Tibial artery (tissue), 4 donors: ENCODE data around the gene SPC24.
A peak's percentile ranks its signal among the peaks of the same experiment; 100 is the strongest.
"Not testable (repeated sequence)": the region's sequence is repeated elsewhere in the genome, so short reads cannot be mapped to it uniquely, and the experiment has no call there.

Source experiments
- DNase-seq, 2 donors: peaks; one replicate each; pipeline ENCODE4 v3.0.0-alpha.2; 2019
- H3K27ac ChIP-seq, 2 donors: fragments of 200-600 bp; sonication (generic) in 1 of 2; 1 replicate in 1 of 2; 2 replicates in 1 of 2; pipeline ENCODE4 v1.5.1; 2018 to 2019; ENCODE audit warnings: mild to moderate bottlenecking in 1 of 2
- H3K27me3 ChIP-seq, 2 donors: fragments of 200-600 bp; sonication (generic) in 1 of 2; one replicate each; pipeline versions ENCODE4 v1.5.1 to v1.6.0; 2016 to 2019
- H3K36me3 ChIP-seq, 3 donors: fragments of 200-600 bp; sonication (generic) in 2 of 3; one replicate each; pipeline ENCODE4 v1.5.1; 2016 to 2019; ENCODE audit warnings: mild to moderate bottlenecking in 2 of 3
- H3K4me1 ChIP-seq, 4 donors: fragments of 200-600 bp; sonication (generic) in 2 of 4; 1 replicate in 3 of 4; 2 replicates in 1 of 4; pipeline ENCODE4 v1.5.1; 2016 to 2019
- H3K4me3 ChIP-seq, 2 donors: fragments of 200-600 bp; sonication (generic) in 1 of 2; 1 replicate in 1 of 2; 2 replicates in 1 of 2; pipeline ENCODE4 v1.5.1; 2018 to 2019; ENCODE audit warnings: mild to moderate bottlenecking in 2 of 2
- H3K9me3 ChIP-seq, 3 donors: fragments of 200-600 bp; sonication (generic) in 1 of 3; one replicate each; pipeline ENCODE4 v1.5.1; 2016 to 2019
- CTCF ChIP-seq, 2 experiments: fragments of 200-600 bp in 1 of 2; fragments of 450-650 bp in 1 of 2; IDR thresholded peaks; one replicate each; pipeline ENCODE4 v1.5.1; 2017 to 2019; ENCODE audit warnings: antibody characterized with exemption in 2 of 2, mild to moderate bottlenecking in 1 of 2, moderate library complexity in 1 of 2
- intact Hi-C: fragments of 100-400 bp; cut with DNase I; formaldehyde crosslinking; loops from one replicate; pipeline ENCODE4 v1.15.0; 2023; ENCODE audit warnings: low total_unique reads

SPC24 gene

GRCh38 chr19:11190501-11190900, 34.9 kb upstream of the SPC24 start:
- peaks cover 0 to 100% (median 91%) of the 10 kb centered on the region in 4 donors for H3K4me1 ChIP-seq

GRCh38 chr19:11187441-11187840, 31.9 kb upstream of the SPC24 start:
- no peak for DNase-seq
- no peaks in the 10 kb centered on the region for H3K9me3 ChIP-seq
- no peaks in the 10 kb centered on the region for H3K27me3 ChIP-seq
- H3K4me3 ChIP-seq = no peak overlapping the region
- no peak for TF ChIP-seq CTCF (IDR thresholded peaks at IDR 0.05)
- intact Hi-C loops = no loop called here
- H3K4me1 ChIP-seq = peaks cover 0 to 100% (median 78%) of the 10 kb centered on the region in 4 donors
- peak overlapping the region; percentile 94 to 98 for H3K27ac ChIP-seq
- H3K36me3 ChIP-seq = peaks cover 44 to 82% (median 45%) of the 10 kb centered on the region in 3 donors

More at GRCh38 chr19:11190501-11190900, 34.9 kb upstream of the SPC24 start:
- H3K27ac ChIP-seq = peak overlapping the region; percentile 94 to 98
- intact Hi-C loops = no loop called here
- no peak for DNase-seq
- peaks cover 55 to 86% (median 57%) of the 10 kb centered on the region in 3 donors for H3K36me3 ChIP-seq
- H3K27me3 ChIP-seq = no peaks in the 10 kb centered on the region
- TF ChIP-seq CTCF (IDR thresholded peaks at IDR 0.05) = no peak
- H3K4me3 ChIP-seq = peak overlapping the region in 1 of 2 donors; percentile 28
- H3K9me3 ChIP-seq = no peaks in the 10 kb centered on the region

GRCh38 chr19:11182994-11183393, 27.4 kb upstream of the SPC24 start:
- Histone ChIP-seq H3K27ac (peak overlapping the region; percentile 94 to 98), H3K27me3 (no peaks in the 10 kb centered on the region), H3K4me3 (no peak overlapping the region)

GRCh38 chr19:11181488-11181887, 25.9 kb upstream of the SPC24 start:
- no peak overlapping the region for H3K4me3 ChIP-seq
- H3K27me3 ChIP-seq = no peaks in the 10 kb centered on the region
- no peaks in the 10 kb centered on the region for H3K9me3 ChIP-seq
- H3K27ac ChIP-seq = peak overlapping the region; percentile 94 to 98
- H3K4me1 ChIP-seq = peaks cover 4 to 83% (median 56%) of the 10 kb centered on the region in 4 donors
- no peak for TF ChIP-seq CTCF (IDR thresholded peaks at IDR 0.05)
- peaks cover 42 to 62% (median 47%) of the 10 kb centered on the region in 3 donors for H3K36me3 ChIP-seq
- no peak for DNase-seq
- intact Hi-C loops = no loop called here

More at GRCh38 chr19:11182994-11183393, 27.4 kb upstream of the SPC24 start:
- Histone ChIP-seq H3K36me3 (peaks cover 35 to 60% (median 36%) of the 10 kb centered on the region in 3 donors), H3K9me3 (no peaks in the 10 kb centered on the region), H3K4me1 (peaks cover 4 to 98% (median 68%) of the 10 kb centered on the region in 4 donors)
- intact Hi-C loops = no loop called here
- TF ChIP-seq CTCF (IDR thresholded peaks at IDR 0.05) = no peak
- DNase-seq = no peak

- Histone ChIP-seq H3K4me1 (peaks cover 4 to 78% (median 52%) of the 10 kb centered on the region in 4 donors), H3K27ac (peak overlapping the region; percentile 94 to 98), H3K36me3 (peaks cover 42 to 62% (median 47%) of the 10 kb centered on the region in 3 donors)
- H3K4me3 ChIP-seq, intact Hi-C loops, H3K27me3 ChIP-seq, H3K9me3 ChIP-seq, DNase-seq: not testable (repeated sequence)
Measured at GRCh38 chr19:11180975-11181374, 25.4 kb upstream of the SPC24 start.

GRCh38 chr19:11180346-11180745, 24.8 kb upstream of the SPC24 start:
- DNase-seq = no peak
- intact Hi-C loops = no loop called here
- H3K27ac ChIP-seq = peak overlapping the region; percentile 67 to 98

More at GRCh38 chr19:11180346-11180745, 24.8 kb upstream of the SPC24 start:
- no peaks in the 10 kb centered on the region for H3K27me3 ChIP-seq
- H3K9me3 ChIP-seq = no peaks in the 10 kb centered on the region
- H3K4me1 ChIP-seq = peaks cover 4 to 72% (median 46%) of the 10 kb centered on the region in 4 donors
- H3K4me3 ChIP-seq = no peak overlapping the region
- TF ChIP-seq CTCF (IDR thresholded peaks at IDR 0.05) = no peak
- H3K36me3 ChIP-seq = peaks cover 44 to 62% (median 51%) of the 10 kb centered on the region in 3 donors
